Aortic smooth muscle cell (primary cell): ENCODE results near the gene S100Z. TPM values are rescaled to one million over a fixed set of nuclear protein-coding genes. Genes with fewer than 3 reads are reported as not detected.

Experiments used
- total RNA-seq: library from RNA; depleted of rRNA; stranded (reverse); fragments of >200 nt; gene quantifications from 2 replicates; pipeline ENCODE4 v1.2.3, GENCODE V29; 2014

The S100Z gene
- not detected in 2 replicates for total RNA-seq

GRCh38 chr5:76849419-76850291 is at the start of gene S100Z:
Gene S100Z, plus strand, starts transcription at chr5:76850014. Its CDS starts 25,346 bp downstream, at chr5:76875360.

GRCh38 chr5:76818844-76819831 is 30.7 kb upstream of the S100Z start, which contains the start of gene F2RL1:
Gene F2RL1, plus strand, starts transcription at chr5:76819030. Its CDS starts 153 bp downstream, at chr5:76819183.

GRCh38 chr5:76952795-76953536 is 103.2 kb downstream of the S100Z start, which contains the start of gene CRHBP:
Gene CRHBP, plus strand, starts transcription at chr5:76953045. Its CDS starts 90 bp downstream, at chr5:76953135.

Other genes with a start within 250 kb of the S100Z start
- 1.7 and 4.2 TPM in 2 replicates for gene F2RL2, start 226.6 kb upstream of the S100Z start, total RNA-seq
- gene F2R, start 133.9 kb upstream of the S100Z start, total RNA-seq, result 130 and 145 TPM in 2 replicates
- 7.5 and 24.3 TPM in 2 replicates for gene F2RL1, start 31.0 kb upstream of the S100Z start, total RNA-seq
- gene CRHBP, start 103.0 kb downstream of the S100Z start, total RNA-seq, result 0.13 and 0.75 TPM in 2 replicates
- gene AGGF1, start 180.4 kb downstream of the S100Z start, total RNA-seq, result 27.9 and 29.6 TPM in 2 replicates
- gene ZBED3, start 237.3 kb downstream of the S100Z start, total RNA-seq, result 0.40 and 0.81 TPM in 2 replicates